GM13977 (cell line): ENCODE results near the gene USP35.

Experiments used
- DNase-seq: peaks from one replicate; pipeline ENCODE4 v3.0.0; 2012; ENCODE audit warnings: low spot score
- CTCF ChIP-seq: IDR thresholded peaks from 2 replicates; pipeline ENCODE4 v1.5.1; 2012; ENCODE audit warnings: mild to moderate bottlenecking, control low read depth; ENCODE audit not compliant: insufficient read depth; ENCODE audit errors: extremely low read depth, missing control alignments
- in situ Hi-C: fragments of 300-500 bp; cut with MboI; formaldehyde crosslinking; loops from one replicate; pipeline ENCODE4 v1.12.0; 2022; ENCODE audit warnings: low sequenced_read_pairs, low pct_unique_long_range_greater_than_20kb, mixed read lengths, inconsistent platforms; ENCODE audit not compliant: unreplicated experiment

The USP35 gene

GRCh38 chr11:78213526-78214330 lies 25.0 kb downstream of the USP35 start:
- in situ Hi-C loops = no loop called here
- DNase-seq = no peak
- TF ChIP-seq CTCF = no peak

- TF ChIP-seq CTCF = no peak
- in situ Hi-C loops = no loop called here
- DNase-seq = no peak
These were observed 25.8 kb downstream of the USP35 start for GRCh38 chr11:78214331-78215194.

- no peak for DNase-seq
- in situ Hi-C loops = no loop called here
- no peak for TF ChIP-seq CTCF
These were observed 27.3 kb downstream of the USP35 start for GRCh38 chr11:78216021-78216420.

GRCh38 chr11:78216571-78217287 lies 28.0 kb downstream of the USP35 start:
- in situ Hi-C loops = no loop called here
- no peak for DNase-seq
- TF ChIP-seq CTCF = no peak

GRCh38 chr11:78217650-78218541 lies 29.2 kb downstream of the USP35 start:
- in situ Hi-C loops = no loop called here
- no peak for TF ChIP-seq CTCF
- no peak for DNase-seq
